ENCODE data around the gene TRAF3IP1. TPM values are rescaled to one million over a fixed set of nuclear protein-coding genes. Genes with fewer than 3 reads are reported as not detected.

Gene TRAF3IP1
- polyA plus RNA-seq, 1 donor, result 24.1 TPM

- DNase-seq, result no peak
Measured at GRCh38 chr2:238449909-238450417, 129.6 kb downstream of the TRAF3IP1 start.

GRCh38 chr2:238450440-238450861 lies 130.1 kb downstream of the TRAF3IP1 start:
- no peak for DNase-seq

Other genes starting within 250 kb of the TRAF3IP1 start
- gene ESPNL, start 220.2 kb upstream of the TRAF3IP1 start, polyA plus RNA-seq (ENCODE audit: insufficient read length), result 0.30 TPM
- gene KLHL30, start 181.8 kb upstream of the TRAF3IP1 start, polyA plus RNA-seq (ENCODE audit: insufficient read length), result 0.40 TPM
- gene ERFE, start 161.5 kb upstream of the TRAF3IP1 start, polyA plus RNA-seq (ENCODE audit: insufficient read length), result 7.2 TPM
- 60.8 TPM for gene ILKAP, start 116.8 kb upstream of the TRAF3IP1 start, polyA plus RNA-seq (ENCODE audit: insufficient read length)
- gene HES6, start 80.5 kb upstream of the TRAF3IP1 start, polyA plus RNA-seq (ENCODE audit: insufficient read length), result 3.7 TPM
- 8.2 TPM for gene PER2, start 31.9 kb upstream of the TRAF3IP1 start, polyA plus RNA-seq (ENCODE audit: insufficient read length)
- gene ASB1, start 106.4 kb downstream of the TRAF3IP1 start, polyA plus RNA-seq (ENCODE audit: insufficient read length), result 33.5 TPM

All from left kidney (tissue), 2 donors.